ENCODE results near the gene HIGD1B. TPM values are rescaled to one million over a fixed set of nuclear protein-coding genes. Genes with fewer than 3 reads are reported as not detected.
A peak's percentile ranks its signal among the peaks of the same experiment; 100 is the strongest.

The HIGD1B gene
- total and polyA plus RNA-seq, 2 of the 13 experiments (the other 11 are each of a cell fraction or from before 2014, with no cell fraction given) = not detected

- peak; percentile 96; the same call in 1 of the 2 replicates for TF ChIP-seq ZNF430 (CRISPR knock-in tag; IDR thresholded peaks at IDR 0.05)
- TF ChIP-seq GRHL1 (CRISPR knock-in tag; conservative IDR thresholded peaks at IDR 0.05) = no peak
- peak; percentile 85 for TF ChIP-seq ZBTB44 (CRISPR knock-in tag; IDR thresholded peaks at IDR 0.05)
- no peak for TF ChIP-seq HHEX (CRISPR knock-in tag; IDR thresholded peaks at IDR 0.05)
- peak; percentile 51; the same call in 1 of the 2 replicates for TF ChIP-seq RAD21 (CRISPR knock-in tag; IDR thresholded peaks at IDR 0.05)
- TF ChIP-seq RORA (CRISPR knock-in tag; IDR thresholded peaks at IDR 0.05) = no peak
- TF ChIP-seq TBX2 (CRISPR knock-in tag; IDR thresholded peaks at IDR 0.05; ENCODE audit: borderline replicate concordance) = peak; percentile 92
- TF ChIP-seq ESRRA (CRISPR knock-in tag; IDR thresholded peaks at IDR 0.05; ENCODE audit: low read depth) = peak; percentile 69; the same call in 1 of the 2 replicates
- 0 out of 2 replicates have a peak, but pooled peaks have one; percentile 52 for TF ChIP-seq ZNF513 (CRISPR knock-in tag; conservative IDR thresholded peaks at IDR 0.05)
- TF ChIP-seq IKZF5 (CRISPR knock-in tag; IDR thresholded peaks at IDR 0.05) = peak; percentile 97
- TF ChIP-seq ZSCAN9 (CRISPR knock-in tag; IDR thresholded peaks at IDR 0.05; ENCODE audit: borderline replicate concordance) = peak; percentile 84; the same call in 1 of the 2 replicates
- TF ChIP-seq ZNF547 (CRISPR knock-in tag; IDR thresholded peaks at IDR 0.05) = peak; percentile 90
- peak; percentile 91 for TF ChIP-seq HINFP (CRISPR knock-in tag; IDR thresholded peaks at IDR 0.05; ENCODE audit: low read depth)
- TF ChIP-seq SAFB2 (CRISPR knock-in tag; IDR thresholded peaks at IDR 0.05; ENCODE audit: borderline replicate concordance, low read depth) = peak; percentile 95; the same call in 1 of the 2 replicates
- peak; percentile 97; the same call in 1 of the 2 replicates for TF ChIP-seq ZBTB4 (CRISPR knock-in tag; IDR thresholded peaks at IDR 0.05; ENCODE audit: borderline replicate concordance)
- peak; percentile 32; the same call in 1 of the 2 replicates for TF ChIP-seq NR2F6 (IDR thresholded peaks at IDR 0.05)
- TF ChIP-seq NR2F6 (CRISPR knock-in tag; IDR thresholded peaks at IDR 0.05) = peak; percentile 66
- no peak for TF ChIP-seq ZNF253 (CRISPR knock-in tag; IDR thresholded peaks at IDR 0.05; ENCODE audit: borderline replicate concordance)
Measured at GRCh38 chr17:44899074-44899782, 51.5 kb downstream of the HIGD1B start, which contains the start of gene EFTUD2 (continued).

Data from HepG2 (cell line).